Psoas muscle (tissue), 8 donors: ENCODE results near the gene ALK. TPM values are rescaled to one million over a fixed set of nuclear protein-coding genes. Genes with fewer than 3 reads are reported as not detected.

ENCODE experiments used
- ATAC-seq, 4 donors: fragments of 200-7000 bp; cut with Tn5 transposase; one replicate each; pipeline ENCODE4 v1.9.1; 2020; ENCODE audit warnings: moderate library complexity in 3 of 4, mild to moderate bottlenecking in 2 of 4
- DNase-seq, 2 donors: peaks; one replicate each; pipeline ENCODE4 v3.0.0-alpha.2; 2020
- H3K27ac ChIP-seq: fragments of 200-600 bp; one replicate; pipeline ENCODE4 v1.8.0; 2022
- H3K27me3 ChIP-seq, 3 donors: fragments of 200-600 bp in 1 of 3; one replicate each; pipeline versions ENCODE4 v1.6.1 to v1.8.0; 2013 to 2022; ENCODE audit warnings: low read length in 2 of 3, mild to moderate bottlenecking in 2 of 3, moderate library complexity in 1 of 3; ENCODE audit not compliant: insufficient read depth in 3 of 3
- H3K36me3 ChIP-seq, 2 donors: fragments of 200-600 bp in 1 of 2; one replicate each; pipeline versions ENCODE4 v1.6.1 to v1.8.0; 2013 to 2022; ENCODE audit warnings: low read depth in 1 of 2, mild to moderate bottlenecking in 1 of 2, moderate library complexity in 1 of 2; ENCODE audit not compliant: insufficient read depth in 1 of 2
- H3K4me1 ChIP-seq: fragments of 200-600 bp; one replicate; pipeline ENCODE4 v1.8.0; 2022
- H3K4me3 ChIP-seq: fragments of 200-600 bp; one replicate; pipeline ENCODE4 v1.8.0; 2022; ENCODE audit warnings: mild to moderate bottlenecking
- H3K9me3 ChIP-seq: fragments of 200-600 bp; one replicate; pipeline ENCODE4 v1.8.0; 2022
- WGBS, 3 donors: extraction: QIAGEN DNeasy Blood & Tissue Kit; methylation state at CpG; one replicate each; pipeline versions ENCODE4 v1.1.6 to v1.1.7; 2013; 5-methylcytosine and 5-hydroxymethylcytosine counted together
- intact Hi-C, 2 donors: fragments of 100-400 bp; cut with DNase I; formaldehyde crosslinking; loops; one replicate each; pipeline versions ENCODE4 v1.11.0 to v1.14.2; 2022
- polyA plus RNA-seq, 3 donors: library from polyadenylated mRNA; stranded (reverse); fragments of 200-250 nt; gene quantifications; one replicate each; pipeline ENCODE4 v1.2.3, GENCODE V29; 2013
- total RNA-seq, 4 donors: library from RNA; stranded (reverse); fragmentation: NEBNext Ultra II Directional in 2 of 4; extraction: Animal tissue kit (Norgen Biotek cat#: 25700) in 2 of 4; gene quantifications; one replicate each; pipeline versions ENCODE4 v1.2.1 to v1.2.4, GENCODE V29; 2021 to 2023
- TF ChIP-seq, protein P1 (sequence below): fragments of 200-600 bp; IDR thresholded peaks from one replicate; pipeline ENCODE4 v1.8.0; 2022; ENCODE audit warnings: antibody characterized with exemption
- donor health status: healthy with polysubstance abuse.
- donor health status: DM: no; HTN: no; CAD: no; lungs with moderate emphysema.
- donor health status: Bipolar disorder and iron deficiency.
- donor health status: healthy.
- donor health status: DM: yes; HTN: yes; CAD: no.
- donor health status: DM: no; HTN: no; CAD: no.
- donor health status: DM: no; HTN: no; CAD: no.
- donor health status: DM: yes; HTN: yes; CAD: no.

ALK gene
- total and polyA plus RNA-seq, 7 donors = 0.03 to 0.32 (median 0.08) TPM; not detected in 2

DNA sequence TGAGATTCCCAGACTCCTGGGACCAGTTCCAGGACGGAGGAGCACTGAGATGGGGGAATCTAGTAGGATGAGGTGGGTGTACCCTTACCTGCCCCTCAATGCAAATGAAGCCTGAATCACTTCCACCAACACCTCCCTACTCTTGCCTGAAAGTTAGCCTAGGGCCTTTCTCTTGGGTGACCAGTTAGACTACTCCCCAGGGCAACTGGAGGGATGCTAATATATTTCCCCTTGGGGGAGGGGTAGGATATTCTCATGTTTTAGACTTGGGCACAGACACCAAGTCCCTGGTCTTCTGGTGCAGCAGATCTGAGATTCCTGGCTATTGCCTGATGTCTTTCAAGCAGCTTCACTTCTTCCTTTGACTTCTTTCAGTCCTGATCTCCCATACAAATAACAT, 334.5 kb downstream of the ALK start:
- no peak for ATAC-seq
- intact Hi-C loops = no loop called here

DNA sequence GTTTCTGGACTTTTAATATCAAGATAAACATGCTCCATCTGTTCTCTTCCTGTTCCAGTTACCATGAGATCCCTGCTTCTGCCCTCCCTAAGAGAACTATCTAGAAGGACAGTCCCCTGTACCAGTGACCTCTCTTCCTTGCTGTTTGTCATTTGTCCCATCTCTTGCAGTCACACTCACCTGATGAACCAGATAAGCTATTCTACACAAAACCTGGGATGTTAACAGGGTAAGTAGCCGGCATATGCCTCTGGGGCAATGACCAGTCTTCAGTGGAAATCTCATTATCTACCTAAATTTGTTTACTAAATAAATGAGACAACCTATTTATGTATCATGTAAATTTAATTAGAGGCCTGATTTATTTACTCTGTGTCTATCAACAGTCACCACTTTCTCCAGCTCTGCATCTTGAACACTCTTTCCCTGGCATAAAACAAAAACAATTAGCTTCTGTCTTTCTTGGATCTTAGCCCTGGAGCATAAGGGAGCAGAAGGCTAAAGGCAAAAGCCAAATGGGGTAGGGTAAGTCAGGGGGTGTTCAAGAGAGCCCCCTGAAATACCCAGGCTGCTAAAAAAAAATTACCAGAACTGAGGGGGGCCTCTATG, 337.7 kb downstream of the ALK start:
- ATAC-seq (no peak), DNase-seq (no peak)
- no peaks in the 10 kb centered on the region for H3K27me3 ChIP-seq
- no peaks in the 10 kb centered on the region for H3K4me1 ChIP-seq
- no peak overlapping the region for H3K27ac ChIP-seq
- intact Hi-C loops = no loop called here
- 89 to 97% (median 92%) methylated on average over 1 of the region's 1 CpG for WGBS, 3 donors
- TF ChIP-seq, protein P1, sequence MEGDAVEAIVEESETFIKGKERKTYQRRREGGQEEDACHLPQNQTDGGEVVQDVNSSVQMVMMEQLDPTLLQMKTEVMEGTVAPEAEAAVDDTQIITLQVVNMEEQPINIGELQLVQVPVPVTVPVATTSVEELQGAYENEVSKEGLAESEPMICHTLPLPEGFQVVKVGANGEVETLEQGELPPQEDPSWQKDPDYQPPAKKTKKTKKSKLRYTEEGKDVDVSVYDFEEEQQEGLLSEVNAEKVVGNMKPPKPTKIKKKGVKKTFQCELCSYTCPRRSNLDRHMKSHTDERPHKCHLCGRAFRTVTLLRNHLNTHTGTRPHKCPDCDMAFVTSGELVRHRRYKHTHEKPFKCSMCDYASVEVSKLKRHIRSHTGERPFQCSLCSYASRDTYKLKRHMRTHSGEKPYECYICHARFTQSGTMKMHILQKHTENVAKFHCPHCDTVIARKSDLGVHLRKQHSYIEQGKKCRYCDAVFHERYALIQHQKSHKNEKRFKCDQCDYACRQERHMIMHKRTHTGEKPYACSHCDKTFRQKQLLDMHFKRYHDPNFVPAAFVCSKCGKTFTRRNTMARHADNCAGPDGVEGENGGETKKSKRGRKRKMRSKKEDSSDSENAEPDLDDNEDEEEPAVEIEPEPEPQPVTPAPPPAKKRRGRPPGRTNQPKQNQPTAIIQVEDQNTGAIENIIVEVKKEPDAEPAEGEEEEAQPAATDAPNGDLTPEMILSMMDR = no peak
- no peaks in the 10 kb centered on the region for H3K36me3 ChIP-seq
- H3K9me3 ChIP-seq = no peaks in the 10 kb centered on the region
- H3K4me3 ChIP-seq = no peak overlapping the region

More for the DNA sequence above, 334.5 kb downstream of the ALK start:
- Histone ChIP-seq H3K9me3 (no peaks in the 10 kb centered on the region), H3K27ac (no peak overlapping the region), H3K4me3 (no peak overlapping the region), H3K27me3 (no peaks in the 10 kb centered on the region), H3K36me3 (no peaks in the 10 kb centered on the region), H3K4me1 (no peaks in the 10 kb centered on the region)
- TF ChIP-seq, protein P1 = no peak
- DNase-seq = no peak
- WGBS, 3 donors = 74 to 81% (median 76%) methylated on average over 1 of the region's 1 CpG

DNA sequence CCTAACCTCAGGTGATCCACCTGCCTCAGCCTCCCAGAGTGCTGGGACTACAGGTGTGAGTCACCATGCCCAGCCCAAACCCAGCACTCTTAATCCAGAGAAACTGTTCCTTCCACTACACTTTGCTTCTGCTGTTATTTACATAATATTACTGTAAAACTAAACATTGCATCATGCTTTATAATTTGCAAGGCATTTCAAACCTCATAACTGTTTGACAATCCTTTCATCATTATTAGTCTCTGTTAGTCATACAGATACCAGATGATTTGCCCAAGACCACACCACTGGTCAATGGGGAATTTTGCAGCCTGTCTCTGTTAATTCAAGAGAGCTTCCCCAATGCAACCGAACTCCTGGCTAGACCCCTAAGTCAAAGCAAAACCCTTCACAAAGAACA, 338.3 kb downstream of the ALK start:
- intact Hi-C loops = no loop called here
- Histone ChIP-seq H3K4me3 (no peak overlapping the region), H3K36me3 (no peaks in the 10 kb centered on the region), H3K9me3 (no peaks in the 10 kb centered on the region), H3K4me1 (no peaks in the 10 kb centered on the region), H3K27ac (no peak overlapping the region), H3K27me3 (no peaks in the 10 kb centered on the region)
- no peak for DNase-seq
- ATAC-seq = no peak
- WGBS, 3 donors = 77 to 86% (median 82%) methylated on average over 1 of the region's 1 CpG
- TF ChIP-seq, protein P1 = no peak

DNA sequence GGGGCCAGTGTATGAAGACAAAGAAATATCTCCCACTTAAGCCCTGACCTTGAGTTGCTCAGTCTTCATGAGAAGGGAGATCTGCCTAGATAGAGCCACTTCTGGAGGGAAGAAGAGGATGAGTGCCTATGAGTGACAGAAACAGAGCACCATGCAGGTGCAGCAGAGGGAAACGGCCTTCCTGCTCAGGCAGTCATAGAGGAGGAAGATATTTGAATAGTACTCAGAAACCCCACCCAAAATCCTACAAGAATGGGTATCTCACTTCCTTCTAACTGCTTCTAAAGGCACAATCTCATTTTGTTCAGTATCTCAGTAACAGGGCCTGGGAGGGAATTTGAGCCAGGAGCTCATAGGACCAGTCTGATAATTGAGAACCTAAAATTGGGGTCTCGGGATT, 339.3 kb downstream of the ALK start:
- TF ChIP-seq, protein P1 = no peak
- Histone ChIP-seq H3K27me3 (no peaks in the 10 kb centered on the region), H3K4me3 (no peak overlapping the region), H3K4me1 (no peaks in the 10 kb centered on the region), H3K36me3 (no peaks in the 10 kb centered on the region), H3K27ac (no peak overlapping the region), H3K9me3 (no peaks in the 10 kb centered on the region)
- DNase-seq = no peak
- WGBS, 3 donors = 80 to 83% (median 80%) methylated on average over 2 of the region's 2 CpGs
- no peak for ATAC-seq
- intact Hi-C loops = no loop called here

DNA sequence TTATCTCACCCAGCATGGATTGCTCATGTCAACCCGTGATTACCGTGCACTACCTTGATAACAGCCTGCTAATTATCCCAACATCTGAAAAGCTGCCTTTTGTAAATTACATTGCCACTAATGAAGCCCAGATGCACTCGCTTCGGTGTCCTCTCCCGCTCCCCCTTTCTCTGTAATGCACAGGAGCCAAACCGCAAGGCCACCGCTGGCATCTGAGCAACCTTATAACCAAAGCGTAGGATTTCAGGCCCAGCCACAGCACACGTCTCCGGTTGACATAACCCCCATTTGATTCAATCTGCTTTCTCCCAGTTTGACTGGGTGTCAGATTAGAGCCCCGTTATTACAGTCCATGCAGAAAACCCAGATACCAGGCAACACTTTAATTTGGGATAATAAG, 341.2 kb downstream of the ALK start:
- no peak overlapping the region for H3K27ac ChIP-seq
- no peak for ATAC-seq

More for the DNA sequence above, 341.2 kb downstream of the ALK start:
- WGBS, 3 donors = 84 to 85% (median 85%) methylated on average over 11 of the region's 11 CpGs
- no peak overlapping the region for H3K4me3 ChIP-seq
- H3K36me3 ChIP-seq = no peaks in the 10 kb centered on the region
- H3K27me3 ChIP-seq = no peaks in the 10 kb centered on the region
- no peaks in the 10 kb centered on the region for H3K9me3 ChIP-seq
- DNase-seq = no peak
- no peaks in the 10 kb centered on the region for H3K4me1 ChIP-seq
- intact Hi-C loops = no loop called here
- TF ChIP-seq, protein P1 = no peak
